Measurements from ENCODE around the gene MGMT. TPM values are rescaled to one million over a fixed set of nuclear protein-coding genes. Genes with fewer than 3 reads are reported as not detected.

MGMT gene
- total RNA-seq, 2 donors from 2014 or later, result 28.6 to 33.7 TPM

DNA sequence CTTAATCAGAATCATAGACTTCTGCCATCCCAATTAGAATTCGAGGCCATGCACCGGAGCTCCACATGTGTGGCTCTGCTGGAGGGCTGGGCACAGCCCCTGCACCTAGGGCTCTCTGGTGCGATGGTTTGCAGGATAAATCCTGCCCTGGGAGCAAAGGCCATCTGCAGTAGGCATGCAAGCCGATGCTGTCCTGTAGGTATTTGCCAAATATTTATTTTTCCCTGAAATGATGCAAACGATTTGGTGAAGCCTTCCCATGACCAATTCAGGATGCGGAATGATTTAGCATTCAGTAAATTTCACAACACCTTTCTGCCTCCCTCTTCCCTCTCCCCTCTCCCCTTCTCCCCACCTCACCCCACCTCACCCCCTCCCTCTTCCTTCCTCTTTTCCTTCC, 326.4 kb downstream of the MGMT start:
- DNase-seq, result peak; percentile 32
- Histone ChIP-seq H3K9ac (ENCODE audit: extremely low read depth, low read length, poor library complexity, severe bottlenecking) (no peak overlapping the region), H3K9me3 (ENCODE audit: control insufficient read depth, low read length) (no peaks in the 10 kb centered on the region), H3K4me3 (ENCODE audit: low read length) (no peak overlapping the region), H3K4me1 (ENCODE audit: control insufficient read depth, insufficient read depth, low read length) (no peaks in the 10 kb centered on the region), H3K27me3 (ENCODE audit: control insufficient read depth, insufficient read depth, low read length, poor library complexity, severe bottlenecking) (no peaks in the 10 kb centered on the region), H3K27ac (ENCODE audit: low read depth, low read length) (no peak overlapping the region), H3K36me3 (ENCODE audit: control insufficient read depth, insufficient read depth, low read length) (no peaks in the 10 kb centered on the region)
- Mint-ChIP-seq H3K27me3 (ENCODE audit: insufficient read depth) (no peaks in the 10 kb centered on the region), H3K36me3 (ENCODE audit: low read depth) (peaks cover 6% of the 10 kb centered on the region), H3K27ac (no peak overlapping the region), H3K4me1 (no peaks in the 10 kb centered on the region), H3K4me3 (no peak overlapping the region), H3K9me3 (peaks cover 9% of the 10 kb centered on the region)
- TF ChIP-seq, protein P1, sequence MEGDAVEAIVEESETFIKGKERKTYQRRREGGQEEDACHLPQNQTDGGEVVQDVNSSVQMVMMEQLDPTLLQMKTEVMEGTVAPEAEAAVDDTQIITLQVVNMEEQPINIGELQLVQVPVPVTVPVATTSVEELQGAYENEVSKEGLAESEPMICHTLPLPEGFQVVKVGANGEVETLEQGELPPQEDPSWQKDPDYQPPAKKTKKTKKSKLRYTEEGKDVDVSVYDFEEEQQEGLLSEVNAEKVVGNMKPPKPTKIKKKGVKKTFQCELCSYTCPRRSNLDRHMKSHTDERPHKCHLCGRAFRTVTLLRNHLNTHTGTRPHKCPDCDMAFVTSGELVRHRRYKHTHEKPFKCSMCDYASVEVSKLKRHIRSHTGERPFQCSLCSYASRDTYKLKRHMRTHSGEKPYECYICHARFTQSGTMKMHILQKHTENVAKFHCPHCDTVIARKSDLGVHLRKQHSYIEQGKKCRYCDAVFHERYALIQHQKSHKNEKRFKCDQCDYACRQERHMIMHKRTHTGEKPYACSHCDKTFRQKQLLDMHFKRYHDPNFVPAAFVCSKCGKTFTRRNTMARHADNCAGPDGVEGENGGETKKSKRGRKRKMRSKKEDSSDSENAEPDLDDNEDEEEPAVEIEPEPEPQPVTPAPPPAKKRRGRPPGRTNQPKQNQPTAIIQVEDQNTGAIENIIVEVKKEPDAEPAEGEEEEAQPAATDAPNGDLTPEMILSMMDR (conservative IDR thresholded peaks at IDR 0.05), result no peak
- 94 to 96% methylated on average over 6 of the region's 6 CpGs for WGBS, 2 experiments (ENCODE audit: insufficient coverage in 1 of 2, insufficient read length in 1 of 2)

DNA sequence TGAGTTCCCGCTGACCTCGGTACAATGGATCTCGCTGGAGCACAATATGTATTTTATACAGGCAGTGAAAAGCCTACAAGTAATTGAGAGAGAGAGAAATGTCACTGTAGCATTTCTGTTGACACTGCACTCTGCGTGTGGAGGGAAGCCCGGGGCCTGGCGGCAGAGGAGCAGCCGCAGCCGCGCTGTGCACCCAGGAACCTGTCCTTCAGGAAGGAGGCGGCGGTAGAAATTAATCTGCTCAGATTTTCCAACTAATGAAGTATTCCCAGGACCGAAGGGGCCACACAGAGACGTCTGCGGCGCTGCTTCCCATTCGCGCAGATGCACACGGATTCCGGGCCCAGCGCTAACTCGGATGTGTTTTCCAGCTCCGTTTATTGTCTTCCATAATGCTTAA, 327.0 kb downstream of the MGMT start:
- H3K27ac Mint-ChIP-seq, result no peak overlapping the region
- peaks cover 6% of the 10 kb centered on the region for H3K36me3 Mint-ChIP-seq (ENCODE audit: low read depth)
- H3K9me3 Mint-ChIP-seq, result peaks cover 9% of the 10 kb centered on the region
- WGBS, 2 experiments (ENCODE audit: insufficient coverage in 1 of 2, insufficient read length in 1 of 2), result 97% methylated on average over 18 to 22 of the region's 22 CpGs
- Histone ChIP-seq H3K36me3 (ENCODE audit: control insufficient read depth, insufficient read depth, low read length) (no peaks in the 10 kb centered on the region), H3K4me3 (ENCODE audit: low read length) (no peak overlapping the region), H3K9me3 (ENCODE audit: control insufficient read depth, low read length) (no peaks in the 10 kb centered on the region), H3K27me3 (ENCODE audit: control insufficient read depth, insufficient read depth, low read length, poor library complexity, severe bottlenecking) (no peaks in the 10 kb centered on the region), H3K9ac (ENCODE audit: extremely low read depth, low read length, poor library complexity, severe bottlenecking) (no peak overlapping the region), H3K27ac (ENCODE audit: low read depth, low read length) (peak overlapping the region; percentile 46), H3K4me1 (ENCODE audit: control insufficient read depth, insufficient read depth, low read length) (no peaks in the 10 kb centered on the region)
- H3K4me3 Mint-ChIP-seq, result no peak overlapping the region
- DNase-seq, result peak; percentile 22
- H3K4me1 Mint-ChIP-seq, result no peaks in the 10 kb centered on the region
- no peaks in the 10 kb centered on the region for H3K27me3 Mint-ChIP-seq (ENCODE audit: insufficient read depth)
- TF ChIP-seq, protein P1 (conservative IDR thresholded peaks at IDR 0.05), result no peak

- TF ChIP-seq, protein P1 (conservative IDR thresholded peaks at IDR 0.05), result no peak
- Histone ChIP-seq H3K4me3 (ENCODE audit: low read length) (no peak overlapping the region), H3K9ac (ENCODE audit: extremely low read depth, low read length, poor library complexity, severe bottlenecking) (no peak overlapping the region), H3K9me3 (ENCODE audit: control insufficient read depth, low read length) (no peaks in the 10 kb centered on the region), H3K4me1 (ENCODE audit: control insufficient read depth, insufficient read depth, low read length) (no peaks in the 10 kb centered on the region), H3K27ac (ENCODE audit: low read depth, low read length) (no peak overlapping the region), H3K36me3 (ENCODE audit: control insufficient read depth, insufficient read depth, low read length) (no peaks in the 10 kb centered on the region), H3K27me3 (ENCODE audit: control insufficient read depth, insufficient read depth, low read length, poor library complexity, severe bottlenecking) (no peaks in the 10 kb centered on the region)
- H3K9me3 Mint-ChIP-seq, result no peaks in the 10 kb centered on the region
- H3K4me1 Mint-ChIP-seq, result no peaks in the 10 kb centered on the region
- no peak overlapping the region for H3K27ac Mint-ChIP-seq
- WGBS, 2 experiments (ENCODE audit: insufficient coverage in 1 of 2, insufficient read length in 1 of 2), result 94 to 95% methylated on average over 7 to 14 of the region's 14 CpGs
- no peaks in the 10 kb centered on the region for H3K36me3 Mint-ChIP-seq (ENCODE audit: low read depth)
- no peaks in the 10 kb centered on the region for H3K27me3 Mint-ChIP-seq (ENCODE audit: insufficient read depth)
- no peak overlapping the region for H3K4me3 Mint-ChIP-seq
- DNase-seq, result no peak
Observed at GRCh38 chr10:129796710-129797420, 329.8 kb downstream of the MGMT start.

Measured in endodermal cell (in vitro differentiated cells).